ENCODE results near the gene IL6. TPM values are rescaled to one million over a fixed set of nuclear protein-coding genes. Genes with fewer than 3 reads are reported as not detected.

IL6 gene
- total RNA-seq, 2 donors from 2014 or later = 0.77 TPM; not detected in 1

GRCh38 chr7:22718200-22718711 lies 8.7 kb upstream of the IL6 start:
- H3K9me3 ChIP-seq = no peaks in the 10 kb centered on the region
- H3K4me3 ChIP-seq = no peak overlapping the region
- H3K4me1 ChIP-seq = no peaks in the 10 kb centered on the region
- H3K9ac ChIP-seq (ENCODE audit: low read depth in 2 of 2, low read length in 2 of 2) = no peak overlapping the region
- no peak overlapping the region for H3K27ac ChIP-seq
- TF ChIP-seq CTCF (IDR thresholded peaks at IDR 0.05) = no peak
- intact Hi-C loops (cut with DNase I) = no loop called here
- DNase-seq = no peak
- H3K27me3 ChIP-seq = no peaks in the 10 kb centered on the region
- no peaks in the 10 kb centered on the region for H3K36me3 ChIP-seq

GRCh38 chr7:22718911-22719420 lies 8.0 kb upstream of the IL6 start:
- no peaks in the 10 kb centered on the region for H3K27me3 ChIP-seq
- H3K4me1 ChIP-seq = no peaks in the 10 kb centered on the region
- intact Hi-C loops (cut with DNase I) = no loop called here
- no peaks in the 10 kb centered on the region for H3K36me3 ChIP-seq
- H3K4me3 ChIP-seq = no peak overlapping the region
- no peaks in the 10 kb centered on the region for H3K9me3 ChIP-seq
- no peak for DNase-seq
- no peak overlapping the region for H3K27ac ChIP-seq
- no peak overlapping the region for H3K9ac ChIP-seq (ENCODE audit: low read depth in 2 of 2, low read length in 2 of 2)
- TF ChIP-seq CTCF (IDR thresholded peaks at IDR 0.05) = no peak

GRCh38 chr7:22720791-22721786 lies 5.9 kb upstream of the IL6 start:
- H3K27ac ChIP-seq = no peak overlapping the region
- intact Hi-C loops (cut with DNase I) = no loop called here
- no peaks in the 10 kb centered on the region for H3K27me3 ChIP-seq
- H3K9me3 ChIP-seq = no peaks in the 10 kb centered on the region
- no peak for DNase-seq
- H3K36me3 ChIP-seq = no peaks in the 10 kb centered on the region
- no peak overlapping the region for H3K4me3 ChIP-seq
- H3K4me1 ChIP-seq = no peaks in the 10 kb centered on the region
- no peak for TF ChIP-seq CTCF (IDR thresholded peaks at IDR 0.05)
- no peak overlapping the region for H3K9ac ChIP-seq (ENCODE audit: low read depth in 2 of 2, low read length in 2 of 2)

GRCh38 chr7:22722536-22723180 lies 4.3 kb upstream of the IL6 start:
- no peak for DNase-seq
- no peak for TF ChIP-seq CTCF (IDR thresholded peaks at IDR 0.05)
- Histone ChIP-seq H3K27ac (peak overlapping the region; percentile 25), H3K9ac (ENCODE audit: low read depth in 2 of 2, low read length in 2 of 2) (no peak overlapping the region), H3K4me3 (no peak overlapping the region), H3K9me3 (no peaks in the 10 kb centered on the region), H3K27me3 (peaks cover 5% of the 10 kb centered on the region), H3K36me3 (no peaks in the 10 kb centered on the region), H3K4me1 (no peaks in the 10 kb centered on the region)
- intact Hi-C loops (cut with DNase I) = no loop called here

GRCh38 chr7:22723181-22723601 lies 3.8 kb upstream of the IL6 start:
- Histone ChIP-seq H3K9me3 (no peaks in the 10 kb centered on the region), H3K4me1 (no peaks in the 10 kb centered on the region), H3K27me3 (peaks cover 5% of the 10 kb centered on the region), H3K36me3 (no peaks in the 10 kb centered on the region), H3K4me3 (no peak overlapping the region), H3K9ac (ENCODE audit: low read depth in 2 of 2, low read length in 2 of 2) (no peak overlapping the region), H3K27ac (peak overlapping the region; percentile 25)
- TF ChIP-seq CTCF (IDR thresholded peaks at IDR 0.05) = no peak
- DNase-seq = peak; percentile 46
- intact Hi-C loops (cut with DNase I) = no loop called here

All from colonic mucosa (tissue), 4 donors.